GM10266 (cell line): ENCODE results near the gene LRRC26.

Experiments
- DNase-seq: peaks from one replicate; pipeline ENCODE4 v3.0.0; 2012; ENCODE audit errors: extremely low spot score
- CTCF ChIP-seq: IDR thresholded peaks from 2 replicates; pipeline ENCODE4 v1.5.1; 2012; ENCODE audit warnings: mild to moderate bottlenecking, low read depth; ENCODE audit not compliant: control insufficient read depth, insufficient read depth; ENCODE audit errors: missing control alignments

Gene LRRC26

GRCh38 chr9:137150617-137151457, 19.0 kb downstream of the LRRC26 start:
- TF ChIP-seq CTCF: no peak
- peak; percentile 94 for DNase-seq

- TF ChIP-seq CTCF: no peak
- DNase-seq: peak; percentile 92
These were observed 19.8 kb downstream of the LRRC26 start for GRCh38 chr9:137149942-137150616.

GRCh38 chr9:137149363-137149762, 20.5 kb downstream of the LRRC26 start:
- DNase-seq: no peak

GRCh38 chr9:137148661-137149060, 21.2 kb downstream of the LRRC26 start:
- DNase-seq: no peak
- TF ChIP-seq CTCF: no peak

More at GRCh38 chr9:137149363-137149762, 20.5 kb downstream of the LRRC26 start:
- TF ChIP-seq CTCF: no peak

- TF ChIP-seq CTCF: no peak
- DNase-seq: no peak
These were observed 21.6 kb downstream of the LRRC26 start for GRCh38 chr9:137148242-137148641.

GRCh38 chr9:137147793-137148160, 22.1 kb downstream of the LRRC26 start:
- DNase-seq: no peak
- no peak for TF ChIP-seq CTCF

GRCh38 chr9:137147091-137147792, 22.6 kb downstream of the LRRC26 start:
- DNase-seq: no peak

More at GRCh38 chr9:137147091-137147792, 22.6 kb downstream of the LRRC26 start:
- TF ChIP-seq CTCF: no peak
